ENCODE results near the gene TMEM255A. TPM values are rescaled to one million over a fixed set of nuclear protein-coding genes. Genes with fewer than 3 reads are reported as not detected.

The TMEM255A gene
- total RNA-seq, 1 donor from 2014 or later: 0.46 TPM

- peaks cover 11% of the 10 kb centered on the region for H3K4me1 Mint-ChIP-seq (ENCODE audit: low read depth)
- H3K27me3 Mint-ChIP-seq: peaks cover 50% of the 10 kb centered on the region
- H3K36me3 Mint-ChIP-seq (ENCODE audit: insufficient read depth): no peaks in the 10 kb centered on the region
- DNase-seq (ENCODE audit: low spot score, unreplicated experiment): no peak
- TF ChIP-seq CTCF (IDR thresholded peaks at IDR 0.05; ENCODE audit: unreplicated experiment): no peak
- no peak overlapping the region for H3K27ac Mint-ChIP-seq
- H3K4me3 Mint-ChIP-seq (ENCODE audit: low read depth): no peak overlapping the region
- H3K9me3 Mint-ChIP-seq (ENCODE audit: low read depth): peaks cover 7% of the 10 kb centered on the region
These were observed 5.6 kb downstream of the TMEM255A start for GRCh38 chrX:120305531-120306141.

GRCh38 chrX:120304256-120304655 lies 7.0 kb downstream of the TMEM255A start:
- H3K36me3 Mint-ChIP-seq (ENCODE audit: insufficient read depth): no peaks in the 10 kb centered on the region
- H3K9me3 Mint-ChIP-seq (ENCODE audit: low read depth): peaks cover 4% of the 10 kb centered on the region
- no peak for DNase-seq (ENCODE audit: low spot score, unreplicated experiment)
- H3K4me3 Mint-ChIP-seq (ENCODE audit: low read depth): no peak overlapping the region
- H3K27ac Mint-ChIP-seq: no peak overlapping the region
- TF ChIP-seq CTCF (IDR thresholded peaks at IDR 0.05; ENCODE audit: unreplicated experiment): no peak
- H3K4me1 Mint-ChIP-seq (ENCODE audit: low read depth): peaks cover 2% of the 10 kb centered on the region
- H3K27me3 Mint-ChIP-seq: peaks cover 37% of the 10 kb centered on the region

- Mint-ChIP-seq H3K4me1 (ENCODE audit: low read depth) (peaks cover 1% of the 10 kb centered on the region), H3K4me3 (ENCODE audit: low read depth) (no peak overlapping the region), H3K27ac (no peak overlapping the region), H3K36me3 (ENCODE audit: insufficient read depth) (no peaks in the 10 kb centered on the region), H3K27me3 (peaks cover 19% of the 10 kb centered on the region), H3K9me3 (ENCODE audit: low read depth) (peaks cover 8% of the 10 kb centered on the region)
- TF ChIP-seq CTCF (IDR thresholded peaks at IDR 0.05; ENCODE audit: unreplicated experiment): no peak
- no peak for DNase-seq (ENCODE audit: low spot score, unreplicated experiment)
These were observed 8.8 kb downstream of the TMEM255A start for GRCh38 chrX:120302434-120302833.

- Mint-ChIP-seq H3K4me3 (ENCODE audit: low read depth) (no peak overlapping the region), H3K36me3 (ENCODE audit: insufficient read depth) (no peaks in the 10 kb centered on the region), H3K27ac (no peak overlapping the region), H3K9me3 (ENCODE audit: low read depth) (peaks cover 8% of the 10 kb centered on the region), H3K27me3 (peaks cover 16% of the 10 kb centered on the region), H3K4me1 (ENCODE audit: low read depth) (peaks cover 1% of the 10 kb centered on the region)
- no peak for DNase-seq (ENCODE audit: low spot score, unreplicated experiment)
- no peak for TF ChIP-seq CTCF (IDR thresholded peaks at IDR 0.05; ENCODE audit: unreplicated experiment)
These were observed 9.3 kb downstream of the TMEM255A start for GRCh38 chrX:120301960-120302359.

- H3K27me3 Mint-ChIP-seq: peaks cover 11% of the 10 kb centered on the region
- no peak for DNase-seq (ENCODE audit: low spot score, unreplicated experiment)
- H3K27ac Mint-ChIP-seq: no peak overlapping the region
- no peaks in the 10 kb centered on the region for H3K36me3 Mint-ChIP-seq (ENCODE audit: insufficient read depth)
- peaks cover 1% of the 10 kb centered on the region for H3K4me1 Mint-ChIP-seq (ENCODE audit: low read depth)
- H3K9me3 Mint-ChIP-seq (ENCODE audit: low read depth): peaks cover 8% of the 10 kb centered on the region
- H3K4me3 Mint-ChIP-seq (ENCODE audit: low read depth): no peak overlapping the region
- no peak for TF ChIP-seq CTCF (IDR thresholded peaks at IDR 0.05; ENCODE audit: unreplicated experiment)
These were observed 9.8 kb downstream of the TMEM255A start for GRCh38 chrX:120301497-120301896.
